ENCODE data around the gene SIVA1. TPM values are rescaled to one million over a fixed set of nuclear protein-coding genes. Genes with fewer than 3 reads are reported as not detected.

SIVA1 gene
- total RNA-seq, 1 experiment from 2014 or later: 105 TPM

DNA sequence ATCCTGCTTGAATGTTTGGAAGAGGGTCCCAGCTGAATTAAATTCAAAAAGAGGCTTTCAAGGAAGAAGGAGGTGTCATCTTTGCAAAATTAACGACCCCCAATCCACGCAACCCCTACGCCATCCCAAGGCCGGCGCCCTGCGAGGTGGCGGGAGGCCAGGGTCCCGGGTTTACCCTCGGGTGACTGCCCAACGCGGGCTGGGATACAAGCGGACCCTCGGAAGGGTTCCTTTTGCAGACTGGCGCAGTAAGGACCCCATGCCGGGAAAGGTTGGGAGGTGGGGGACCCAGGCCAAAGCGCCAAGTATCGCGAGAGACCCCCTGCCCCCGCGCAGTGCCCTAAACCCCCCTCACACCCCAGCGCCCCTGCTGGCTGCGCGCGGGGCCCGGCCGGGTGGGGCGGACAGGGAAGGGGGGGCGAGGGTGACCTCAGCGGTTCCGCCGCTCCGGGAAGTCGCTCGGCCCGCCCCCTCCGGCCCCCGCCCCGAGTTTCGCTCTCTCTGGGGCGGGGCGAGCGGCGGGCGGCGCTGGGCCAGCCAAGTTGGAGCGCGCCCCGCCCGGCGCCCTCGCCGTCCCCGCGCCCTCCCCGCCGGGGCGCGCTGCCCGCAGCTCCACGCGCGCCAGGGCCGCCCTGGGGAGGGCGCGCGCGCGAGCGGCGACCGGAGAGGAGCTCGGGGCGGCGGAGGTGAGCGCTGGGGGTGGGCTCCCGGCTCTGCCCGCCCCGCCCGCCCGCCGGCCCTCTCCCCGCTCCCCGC lies 47.2 kb downstream of the SIVA1 start:
- H3K4me3 ChIP-seq (ENCODE audit: low read depth, low read length): peak overlapping the region; percentile 90
- H3K9me3 ChIP-seq: no peaks in the 10 kb centered on the region
- peak; percentile 75 to 83 for DNase-seq
- ChIA-PET CTCF (interaction anchor here (1.3 to 1.4 kb wide), 2 partner anchors 19 to 32 kb away, joined by 3 to 4 read pairs; no protein-coding TSS in a partner anchor), POLR2A (interaction anchor here (0.7 to 1.0 kb wide), 2 partner anchors 64 to 220 kb away, joined by 3 to 5 read pairs; partner anchors contain the start of gene CDCA4)
- no peaks in the 10 kb centered on the region for H3K27me3 ChIP-seq (replicated peaks; ENCODE audit: control insufficient read depth, insufficient read depth, low read length)
- Mint-ChIP-seq H3K9me3 (ENCODE audit: unreplicated experiment) (no peaks in the 10 kb centered on the region), H3K4me3 (ENCODE audit: unreplicated experiment) (peak overlapping the region; percentile 80), H3K27me3 (ENCODE audit: insufficient read depth, unreplicated experiment) (no peaks in the 10 kb centered on the region), H3K36me3 (ENCODE audit: insufficient read depth, unreplicated experiment) (peaks cover 8% of the 10 kb centered on the region), H3K4me1 (ENCODE audit: low read depth, unreplicated experiment) (no peaks in the 10 kb centered on the region), H3K27ac (ENCODE audit: unreplicated experiment) (no peak overlapping the region)
- BruUV-seq (replicated peaks): no TSS peak
- intact Hi-C loops (cut with micrococcal nuclease; ENCODE audit: unreplicated experiment): no loop called here
- TF ChIP-seq, protein P1, sequence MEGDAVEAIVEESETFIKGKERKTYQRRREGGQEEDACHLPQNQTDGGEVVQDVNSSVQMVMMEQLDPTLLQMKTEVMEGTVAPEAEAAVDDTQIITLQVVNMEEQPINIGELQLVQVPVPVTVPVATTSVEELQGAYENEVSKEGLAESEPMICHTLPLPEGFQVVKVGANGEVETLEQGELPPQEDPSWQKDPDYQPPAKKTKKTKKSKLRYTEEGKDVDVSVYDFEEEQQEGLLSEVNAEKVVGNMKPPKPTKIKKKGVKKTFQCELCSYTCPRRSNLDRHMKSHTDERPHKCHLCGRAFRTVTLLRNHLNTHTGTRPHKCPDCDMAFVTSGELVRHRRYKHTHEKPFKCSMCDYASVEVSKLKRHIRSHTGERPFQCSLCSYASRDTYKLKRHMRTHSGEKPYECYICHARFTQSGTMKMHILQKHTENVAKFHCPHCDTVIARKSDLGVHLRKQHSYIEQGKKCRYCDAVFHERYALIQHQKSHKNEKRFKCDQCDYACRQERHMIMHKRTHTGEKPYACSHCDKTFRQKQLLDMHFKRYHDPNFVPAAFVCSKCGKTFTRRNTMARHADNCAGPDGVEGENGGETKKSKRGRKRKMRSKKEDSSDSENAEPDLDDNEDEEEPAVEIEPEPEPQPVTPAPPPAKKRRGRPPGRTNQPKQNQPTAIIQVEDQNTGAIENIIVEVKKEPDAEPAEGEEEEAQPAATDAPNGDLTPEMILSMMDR (IDR thresholded peaks at IDR 0.05; ENCODE audit: insufficient read depth in 1 of 2, low read depth in 1 of 2, low read length in 1 of 2, severe bottlenecking in 1 of 2, unreplicated experiment in 1 of 2): peak in 1 of 2 experiments; percentile 55
- H3K4me1 ChIP-seq: peaks cover 42% of the 10 kb centered on the region
- H3K36me3 ChIP-seq (ENCODE audit: control insufficient read depth, insufficient read depth, low read length): no peaks in the 10 kb centered on the region

DNA sequence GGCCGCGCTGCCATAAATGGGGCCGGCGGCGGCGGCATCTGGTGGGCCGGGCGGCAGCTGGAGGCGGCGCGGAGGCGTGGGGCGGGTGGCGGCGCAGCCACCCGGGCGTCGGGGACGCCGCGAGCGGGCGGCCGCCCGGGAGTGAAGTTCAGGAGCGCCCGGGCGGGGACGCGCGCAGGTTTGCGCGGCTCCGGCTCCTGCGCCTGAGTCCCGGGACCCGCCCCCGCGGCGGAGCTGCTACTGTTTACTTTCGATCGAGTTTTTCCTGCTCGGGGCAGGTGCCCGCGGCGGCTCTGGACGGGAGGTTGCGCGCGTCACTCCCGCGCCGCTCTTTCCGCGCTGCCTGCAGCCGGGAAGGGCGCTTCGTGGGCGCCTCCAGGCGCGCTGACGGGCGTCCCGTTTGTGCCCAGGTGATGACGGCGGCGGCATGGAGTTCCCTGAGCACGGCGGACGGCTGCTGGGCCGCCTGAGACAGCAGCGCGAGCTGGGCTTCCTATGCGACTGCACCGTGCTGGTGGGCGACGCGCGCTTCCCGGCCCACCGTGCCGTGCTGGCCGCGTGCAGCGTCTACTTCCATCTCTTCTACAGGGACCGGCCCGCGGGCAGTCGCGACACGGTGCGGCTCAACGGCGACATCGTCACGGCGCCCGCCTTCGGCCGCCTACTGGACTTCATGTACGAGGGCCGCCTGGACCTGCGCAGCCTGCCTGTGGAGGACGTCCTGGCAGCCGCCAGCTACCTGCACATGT lies 48.0 kb downstream of the SIVA1 start, which contains the start of gene ZBTB42:
Gene ZBTB42 (plus strand): TSS at position 331 of the 749 bp plus-strand sequence. CDS start 97 bp downstream, at position 428.
- peak within 1 kb of the TSS; percentile 90 for H3K4me3 ChIP-seq (ENCODE audit: low read depth, low read length)
- CTCF ChIA-PET: interaction anchor here (1.3 to 1.7 kb wide), 3 partner anchors 18 to 32 kb away, joined by 3 to 4 read pairs (median 4); no protein-coding TSS in a partner anchor
- no peaks in the 10 kb centered on the region for H3K36me3 ChIP-seq (ENCODE audit: control insufficient read depth, insufficient read depth, low read length)
- H3K9me3 ChIP-seq: no peaks in the 10 kb centered on the region
- no peaks in the 10 kb centered on the region for H3K27me3 Mint-ChIP-seq (ENCODE audit: insufficient read depth, unreplicated experiment)
- no peaks in the 10 kb centered on the region for H3K4me1 Mint-ChIP-seq (ENCODE audit: low read depth, unreplicated experiment)
- peak; percentile 87 to 93 for DNase-seq
- peak within 1 kb of the TSS; percentile 80 for H3K4me3 Mint-ChIP-seq (ENCODE audit: unreplicated experiment)
- TF ChIP-seq, protein P1 (IDR thresholded peaks at IDR 0.05; ENCODE audit: insufficient read depth in 1 of 2, low read depth in 1 of 2, low read length in 1 of 2, severe bottlenecking in 1 of 2, unreplicated experiment in 1 of 2): peak in 1 of 2 experiments; percentile 5
- intact Hi-C loops (cut with micrococcal nuclease; ENCODE audit: unreplicated experiment): no loop called here
- H3K36me3 Mint-ChIP-seq (ENCODE audit: insufficient read depth, unreplicated experiment): peaks cover 8% of the 10 kb centered on the region
- POLR2A ChIA-PET: interaction anchor here (0.7 to 1.1 kb wide), 3 partner anchors 25 to 220 kb away, joined by 3 to 5 read pairs (median 4); partner anchors contain the start of gene CDCA4
- H3K4me1 ChIP-seq: peaks cover 40% of the 10 kb centered on the region
- H3K9me3 Mint-ChIP-seq (ENCODE audit: unreplicated experiment): no peaks in the 10 kb centered on the region
- BruUV-seq (replicated peaks): no TSS peak
- peak within 1 kb of the TSS; percentile 54 for H3K27ac Mint-ChIP-seq (ENCODE audit: unreplicated experiment)
- no peaks in the 10 kb centered on the region for H3K27me3 ChIP-seq (replicated peaks; ENCODE audit: control insufficient read depth, insufficient read depth, low read length)
